ENCODE results near the gene SLF2. TPM values are rescaled to one million over a fixed set of nuclear protein-coding genes. Genes with fewer than 3 reads are reported as not detected.

SLF2 gene
- total RNA-seq, 1 experiment from 2014 or later, result 43.0 TPM

- TF ChIP-seq CTCF (IDR thresholded peaks at IDR 0.05 in 2 of 3, conservative IDR thresholded peaks at IDR 0.05 in 1 of 3; ENCODE audit: borderline replicate concordance in 1 of 3, insufficient read depth in 1 of 3, low read depth in 2 of 3, low read length in 2 of 3) (no peak), TCF7L2 (IDR thresholded peaks at IDR 0.05; ENCODE audit: borderline replicate concordance, extremely low read depth, insufficient read depth, insufficient read length) (peak; percentile 88), MAX (IDR thresholded peaks at IDR 0.05) (peak; percentile 99), YY1 (IDR thresholded peaks at IDR 0.05; ENCODE audit: extremely low read depth, insufficient replicate concordance, low read depth, low read length) (peak; percentile 79), POLR2AphosphoS5 (IDR thresholded peaks at IDR 0.05; ENCODE audit: low read depth, low read length) (peak; percentile 60), SIN3A (IDR thresholded peaks at IDR 0.05; ENCODE audit: low read depth) (peak; percentile 69; the same call in 1 of the 2 replicates), JUND (IDR thresholded peaks at IDR 0.05) (peak; percentile 95), EZH2 (IDR thresholded peaks at IDR 0.05) (no peak), EGR1 (IDR thresholded peaks at IDR 0.05; ENCODE audit: low read depth) (no peak), EZH2phosphoT487 (IDR thresholded peaks at IDR 0.05; ENCODE audit: borderline replicate concordance) (no peak), REST (IDR thresholded peaks at IDR 0.05; ENCODE audit: low read depth) (no peak), SRF (IDR thresholded peaks at IDR 0.05; ENCODE audit: low read depth) (peak; percentile 67; the same call in 1 of the 2 replicates), POLR2A (IDR thresholded peaks at IDR 0.05; ENCODE audit: borderline replicate concordance, extremely low read depth, insufficient read depth, insufficient read length) (no peak)
Measured at GRCh38 chr10:100890673-100891317, 22.0 kb upstream of the SLF2 start (continued).

Data from HCT116 (cell line).